Measurements from ENCODE around the gene ABCA6.

- TF ChIP-seq CTCF (IDR thresholded peaks at IDR 0.05; ENCODE audit: low read depth, low read length, poor library complexity, severe bottlenecking) (no peak), EZH2phosphoT487 (IDR thresholded peaks at IDR 0.05; ENCODE audit: borderline replicate concordance, low read length) (no peak)
These were observed 84.4 kb downstream of the ABCA6 start for GRCh38 chr17:69057280-69057679.
